Stimulated activated CD8-positive, alpha-beta memory T cell treated with anti-CD3 and anti-CD28 coated beads, Interleukin-12 subunit alpha, Interleukin-12 subunit beta, amount 100 ng/mL, for 4 hours (primary cell): ENCODE measurements around the gene FOXF1.

Experiments
- DNase-seq: peaks from one replicate; pipeline ENCODE4 v3.0.0-alpha.2; 2020; ENCODE audit warnings: low read depth

The FOXF1 gene

DNA sequence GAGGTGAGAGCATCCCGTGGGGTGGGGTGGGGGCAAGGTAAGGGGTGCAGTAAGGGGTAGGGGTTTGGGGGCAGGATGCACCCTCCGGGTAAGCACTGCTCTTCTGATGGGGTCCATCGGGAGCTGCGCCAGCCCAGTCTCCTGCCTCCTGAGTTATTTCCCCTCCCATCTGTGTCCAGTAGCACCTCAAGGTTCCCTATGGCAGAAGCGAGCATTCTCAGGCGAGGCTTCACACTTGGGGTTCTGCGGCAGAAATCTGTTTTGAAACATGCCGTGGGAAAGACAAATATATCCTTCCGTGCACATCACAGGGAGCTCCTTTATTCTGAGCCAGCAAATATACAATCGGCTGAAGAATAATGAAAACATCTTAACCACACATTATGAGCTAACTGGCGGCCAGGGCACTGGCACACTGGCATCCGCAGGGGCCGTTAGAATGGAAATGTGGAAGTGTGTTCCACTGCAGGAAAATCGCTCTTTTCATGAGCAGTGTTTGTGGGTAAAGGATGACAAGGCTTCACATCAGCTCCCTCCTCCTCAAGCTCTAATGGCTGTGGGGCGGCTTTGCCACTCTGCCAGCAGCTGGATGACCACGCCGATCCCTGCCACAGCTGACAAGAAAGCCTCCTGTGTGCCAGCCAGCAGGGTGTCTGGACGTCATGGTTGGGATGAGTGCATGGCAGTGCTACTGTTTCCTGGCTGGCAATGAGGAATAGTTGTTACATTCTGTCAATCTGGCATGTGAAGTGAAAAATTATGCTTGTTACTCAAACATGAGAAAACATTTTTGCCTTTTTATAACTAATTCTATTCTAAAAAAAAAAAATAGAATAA lies 24.7 kb downstream of the FOXF1 start:
- DNase-seq: no peak

DNA sequence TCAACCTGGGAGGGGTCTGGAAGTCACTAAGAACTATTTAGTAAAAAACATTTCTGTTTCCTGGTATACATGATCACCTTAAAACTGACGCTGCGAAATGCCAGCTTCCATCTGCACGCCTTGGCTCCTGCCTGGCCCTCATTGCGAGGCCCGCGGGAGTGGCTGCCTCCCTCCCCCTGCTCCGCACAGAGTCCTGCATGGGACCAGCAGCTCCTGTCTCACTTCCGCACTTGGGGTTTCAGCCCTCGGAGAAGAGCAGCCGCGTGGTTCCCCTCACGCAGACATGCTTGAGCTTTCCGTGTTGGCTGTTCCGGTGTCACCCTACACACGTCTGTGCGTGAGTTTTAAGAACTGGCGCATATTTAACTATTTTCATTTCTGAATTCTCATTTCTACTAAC lies 26.3 kb downstream of the FOXF1 start:
- DNase-seq: no peak

DNA sequence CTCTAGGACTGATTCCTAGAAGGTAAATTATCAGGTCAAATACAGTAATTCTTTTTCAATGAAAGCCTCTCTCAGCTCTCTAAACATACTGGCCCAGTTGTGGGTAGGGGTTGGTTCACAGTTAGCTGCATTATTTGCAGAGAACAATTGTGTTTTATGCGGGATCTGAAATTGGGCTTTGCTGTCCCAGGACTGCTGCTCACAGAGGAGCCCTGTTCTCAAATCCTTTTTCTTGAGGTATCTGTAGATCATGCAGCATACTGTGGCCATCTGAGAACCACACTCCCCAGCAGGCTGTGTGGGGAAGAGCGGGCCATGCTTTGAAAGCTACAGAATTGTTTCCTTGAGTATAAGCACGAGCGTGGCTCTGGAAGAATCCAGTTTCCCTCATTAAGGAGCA lies 27.2 kb downstream of the FOXF1 start:
- no peak for DNase-seq

DNA sequence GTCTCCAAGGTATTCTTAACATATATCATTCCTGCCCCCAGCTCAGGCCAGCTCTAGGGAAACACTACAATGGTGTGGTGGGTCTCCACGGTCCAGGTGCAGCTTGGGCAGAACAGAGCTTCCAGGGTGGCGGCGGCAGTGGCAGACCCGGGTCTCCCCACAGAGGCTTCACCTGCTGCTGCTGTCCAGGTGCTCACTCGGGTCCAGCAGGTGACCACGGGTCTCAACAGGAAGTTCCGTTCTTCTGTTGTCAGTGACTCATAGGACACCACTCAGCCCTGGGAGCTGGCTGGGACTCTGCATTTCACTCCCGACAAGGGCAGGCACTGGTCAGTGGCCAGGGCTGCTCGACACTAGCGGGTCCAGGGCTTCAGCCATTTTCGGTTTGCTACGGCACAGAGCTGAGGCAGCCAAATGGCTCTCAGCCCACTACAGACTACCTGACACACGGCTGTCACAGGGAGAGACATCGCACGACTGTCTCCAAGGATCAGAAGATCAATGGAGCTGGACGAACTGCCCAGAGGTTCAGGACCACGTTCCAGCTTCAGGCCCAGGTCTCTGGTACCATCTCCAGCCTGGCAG lies 28.0 kb downstream of the FOXF1 start:
- no peak for DNase-seq

DNA sequence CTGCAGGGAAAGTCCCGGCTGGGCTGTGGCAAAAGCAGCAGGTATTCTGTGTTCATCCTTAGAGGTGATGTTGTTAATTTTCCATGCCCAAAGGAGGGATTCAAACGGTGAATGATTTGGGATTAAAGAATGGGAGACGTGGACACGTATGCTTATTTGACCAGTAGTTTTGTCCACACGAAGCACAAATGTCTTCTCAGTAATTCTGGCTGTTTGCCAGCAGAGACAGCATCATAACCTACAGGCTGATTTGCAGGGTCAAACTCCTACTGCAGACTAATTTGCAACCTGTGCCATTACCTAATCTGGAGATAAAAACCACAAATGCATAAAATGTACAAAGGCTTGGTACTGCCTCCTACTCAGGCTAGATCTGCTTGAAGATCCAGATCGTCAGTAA lies 30.6 kb downstream of the FOXF1 start:
- DNase-seq: no peak

DNA sequence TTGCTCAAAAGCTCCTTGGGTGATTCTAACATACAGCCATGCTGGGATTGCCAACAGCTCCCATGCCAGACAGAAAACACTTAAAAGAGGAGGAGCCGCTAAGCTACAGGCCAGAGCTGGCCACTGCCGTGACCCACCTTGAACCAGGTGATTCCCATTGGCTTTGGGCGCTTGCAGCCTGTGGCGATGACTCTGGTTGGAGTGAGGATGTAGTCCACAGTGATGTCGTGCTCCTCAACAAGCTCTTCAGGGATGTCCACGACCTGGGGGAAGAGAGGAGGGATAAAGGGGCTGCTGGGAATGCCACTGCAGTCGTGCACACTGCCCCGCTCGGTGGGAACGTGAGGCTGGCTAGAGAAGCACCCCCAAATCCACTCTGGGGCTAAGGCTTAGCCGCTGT lies 31.2 kb downstream of the FOXF1 start:
- DNase-seq: no peak

DNA sequence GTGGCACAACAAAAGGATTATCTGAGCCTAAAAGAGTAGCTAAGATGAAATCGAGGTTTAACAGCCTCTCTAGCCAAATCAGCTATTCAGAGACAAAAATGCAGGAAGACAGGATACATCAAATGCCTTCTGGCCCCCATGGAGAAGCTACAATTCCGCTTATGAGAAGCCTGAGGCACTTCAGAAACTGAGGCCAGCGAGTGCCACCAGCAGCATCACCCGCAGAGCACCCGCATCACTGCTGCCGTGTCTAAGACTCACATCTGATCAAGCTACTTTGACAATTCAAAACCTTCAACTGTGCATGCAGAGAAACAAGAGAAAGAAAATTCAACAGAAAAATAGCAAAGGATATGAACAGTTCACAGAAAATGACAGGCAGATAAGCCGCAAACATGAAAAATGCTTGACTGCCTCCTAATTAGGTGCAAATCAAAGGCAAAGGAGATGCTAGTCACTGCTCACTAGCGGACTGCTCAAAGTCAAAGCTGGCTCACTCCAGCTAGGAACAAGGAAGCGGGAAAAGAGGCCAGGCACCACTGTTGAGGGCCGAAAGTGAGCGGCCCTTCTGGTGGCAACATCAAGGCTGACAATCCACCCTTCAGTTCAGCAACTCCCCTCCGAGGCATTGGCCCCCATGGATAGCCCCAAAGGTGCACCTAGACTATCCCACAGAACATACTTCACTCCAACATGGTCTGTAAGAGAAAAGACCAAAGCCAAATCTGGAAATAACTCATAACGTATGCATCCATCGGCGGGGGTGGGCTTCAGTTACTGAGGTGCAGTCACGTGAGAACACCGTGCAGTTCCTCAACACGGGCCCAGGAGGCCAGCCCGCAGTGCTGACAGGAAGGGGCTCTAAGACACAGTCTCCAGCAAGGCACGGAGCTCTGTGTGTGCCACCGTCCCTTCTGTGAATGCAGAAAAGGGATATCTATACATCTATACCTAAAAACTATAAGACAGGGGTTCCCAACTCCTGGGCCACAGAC lies 32.7 kb downstream of the FOXF1 start:
- DNase-seq: no peak

DNA sequence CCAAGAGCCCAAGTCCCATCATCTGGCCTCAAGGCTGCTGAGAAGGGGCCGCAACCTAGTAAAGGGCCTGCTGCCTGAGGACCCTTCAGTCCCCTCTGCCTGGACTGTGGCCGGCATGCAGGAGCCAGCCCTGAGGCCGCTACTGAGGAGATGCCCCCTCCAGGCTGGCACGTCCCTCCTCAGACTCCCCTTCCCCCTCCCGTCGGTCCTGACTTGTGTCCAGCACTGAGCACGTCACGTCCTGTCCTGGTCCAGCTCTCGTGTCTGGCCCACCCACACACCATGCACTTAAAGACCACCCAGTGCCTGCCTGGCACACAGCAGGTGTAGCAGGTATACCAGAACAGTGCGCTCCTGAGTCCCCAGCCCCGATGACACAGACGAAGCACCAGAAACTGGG lies 35.2 kb downstream of the FOXF1 start:
- no peak for DNase-seq

DNA sequence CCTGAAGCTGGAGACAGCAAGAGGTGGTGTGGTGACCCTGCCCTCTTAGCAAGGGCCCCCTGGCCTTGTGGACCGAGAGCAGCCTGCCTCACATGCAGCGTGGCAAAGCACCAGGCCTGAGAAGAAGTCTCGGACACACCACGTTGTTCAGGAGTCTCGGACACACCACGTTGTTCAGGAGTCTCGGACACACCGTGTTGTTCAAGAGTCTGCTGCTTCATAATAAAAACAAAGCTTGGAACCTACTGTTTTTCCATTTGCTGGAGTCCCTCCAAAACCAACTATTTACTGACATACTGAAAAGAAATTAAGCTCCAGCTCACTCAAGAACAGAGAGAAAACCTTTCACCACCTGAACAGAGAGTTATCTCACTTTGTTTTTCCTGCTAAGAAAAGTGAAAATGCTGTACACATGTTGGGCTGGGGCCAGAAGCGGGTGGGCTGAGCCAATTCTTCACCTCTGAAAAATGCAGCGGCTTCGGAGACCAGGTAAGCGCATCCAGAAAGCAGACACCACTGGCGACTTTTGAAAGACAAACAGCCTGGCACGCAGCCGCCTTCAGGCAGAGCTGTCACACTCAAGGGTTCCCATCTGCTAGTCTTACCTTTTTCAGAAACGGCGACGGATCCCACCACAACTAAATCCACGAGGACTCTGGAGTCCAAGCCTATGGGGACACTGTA lies 35.8 kb downstream of the FOXF1 start:
- no peak for DNase-seq

DNA sequence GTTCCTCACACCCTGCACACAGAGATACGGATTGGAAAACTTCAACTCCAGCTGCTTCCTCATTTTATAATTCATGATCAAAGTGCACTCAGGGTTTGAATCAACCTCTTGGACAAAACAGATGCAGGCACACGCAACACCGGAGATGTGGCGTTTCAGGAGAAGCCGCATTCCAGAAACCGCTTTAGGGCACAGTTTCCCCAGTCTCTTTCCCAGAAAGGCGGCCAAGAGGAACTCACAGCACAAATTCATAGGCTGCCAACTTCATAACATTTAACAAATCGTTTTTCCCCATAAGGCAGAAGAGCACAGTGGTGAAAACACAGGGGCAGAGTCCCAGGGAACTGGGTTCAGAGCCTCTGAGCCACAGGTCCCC lies 36.3 kb downstream of the FOXF1 start:
- no peak for DNase-seq

DNA sequence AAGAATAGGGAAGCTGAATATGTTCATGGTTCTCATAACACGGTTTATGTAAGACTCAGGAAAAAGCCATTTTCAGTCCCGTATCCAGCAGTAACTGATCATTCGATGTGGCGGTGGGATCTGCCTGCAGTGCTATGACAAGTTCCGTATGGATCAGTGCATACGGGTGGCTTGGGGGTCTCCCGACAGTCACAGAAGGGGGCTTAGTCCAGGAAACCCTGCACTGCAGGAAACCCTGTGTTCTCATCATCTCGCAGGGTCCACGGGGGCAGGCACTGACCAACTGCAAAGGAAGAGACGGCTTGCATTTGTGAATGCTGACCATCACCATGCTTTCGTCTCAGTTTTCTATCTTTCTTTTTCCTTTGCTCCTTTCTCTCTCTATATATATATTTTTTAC lies 37.0 kb downstream of the FOXF1 start:
- no peak for DNase-seq

DNA sequence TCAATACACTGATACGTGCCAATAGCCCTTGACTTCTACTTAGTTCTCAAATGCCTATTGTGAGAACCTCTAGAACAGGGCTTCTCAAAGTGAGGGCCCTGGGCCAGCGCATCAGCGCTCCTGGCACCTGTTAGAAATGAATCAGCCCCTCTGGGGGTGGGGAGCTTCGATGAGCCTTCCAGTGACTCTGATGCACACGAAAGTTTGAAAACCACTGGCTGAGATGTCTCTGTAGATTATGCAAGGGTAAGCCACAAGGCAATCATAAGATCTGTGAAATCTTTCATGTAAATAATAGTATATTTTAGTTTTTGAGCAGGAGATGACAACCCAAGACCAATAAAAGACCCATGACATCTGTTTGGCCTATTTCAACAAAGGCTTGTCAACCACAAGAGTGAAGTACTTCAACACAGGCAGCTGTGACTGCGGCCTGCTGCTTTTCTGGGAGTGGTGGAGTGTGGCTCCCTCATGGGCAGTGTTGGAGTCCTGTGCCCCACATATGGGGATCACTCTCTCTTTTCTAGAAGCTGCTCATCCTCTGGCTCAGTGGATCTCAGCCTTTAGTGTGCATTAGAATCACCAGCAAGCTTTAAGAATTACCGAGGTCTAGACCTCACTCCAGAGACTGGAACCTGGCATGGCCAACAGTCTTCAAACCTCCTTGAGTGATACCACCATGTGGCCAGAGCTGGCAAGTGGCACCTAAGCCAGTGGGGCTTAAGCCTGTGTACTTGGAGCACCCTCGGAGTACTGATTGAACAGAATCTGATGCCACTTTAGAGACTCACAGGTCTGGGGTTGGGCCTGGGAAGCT lies 39.0 kb downstream of the FOXF1 start:
- DNase-seq: no peak

DNA sequence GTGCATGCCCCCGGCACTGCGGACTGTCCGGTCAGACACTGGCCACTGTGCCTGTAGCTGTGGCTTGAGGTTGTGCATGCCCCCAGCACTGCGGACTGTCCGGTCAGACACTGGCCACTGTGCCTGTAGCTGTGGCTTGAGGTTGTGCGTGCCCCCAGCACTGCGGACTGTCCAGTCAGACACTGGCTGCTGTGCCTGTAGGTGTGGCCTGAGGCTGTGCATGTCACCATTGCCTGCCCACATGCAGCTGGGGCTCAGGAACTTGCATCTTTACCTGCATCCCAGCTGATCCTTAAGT lies 39.5 kb downstream of the FOXF1 start:
- DNase-seq: no peak

DNA sequence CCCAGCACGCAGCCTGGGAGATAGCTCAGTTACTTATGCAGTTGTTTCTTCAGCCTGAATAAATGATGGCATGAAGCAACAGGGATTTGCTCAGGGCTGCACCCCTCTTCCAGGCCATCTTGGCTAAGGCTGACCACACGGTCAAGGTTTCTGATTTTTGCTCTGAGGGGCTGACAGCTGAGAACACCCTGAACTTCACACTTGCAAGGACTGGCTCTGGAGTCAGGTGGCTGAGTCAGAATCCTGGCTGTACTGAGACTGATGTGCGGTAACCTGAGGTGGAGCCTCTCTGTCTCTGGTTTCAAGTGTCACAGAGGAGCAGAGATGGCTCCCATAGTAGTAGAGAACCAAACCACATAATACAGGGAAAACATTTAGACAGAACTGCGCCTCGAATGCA lies 40.0 kb downstream of the FOXF1 start:
- no peak for DNase-seq

DNA sequence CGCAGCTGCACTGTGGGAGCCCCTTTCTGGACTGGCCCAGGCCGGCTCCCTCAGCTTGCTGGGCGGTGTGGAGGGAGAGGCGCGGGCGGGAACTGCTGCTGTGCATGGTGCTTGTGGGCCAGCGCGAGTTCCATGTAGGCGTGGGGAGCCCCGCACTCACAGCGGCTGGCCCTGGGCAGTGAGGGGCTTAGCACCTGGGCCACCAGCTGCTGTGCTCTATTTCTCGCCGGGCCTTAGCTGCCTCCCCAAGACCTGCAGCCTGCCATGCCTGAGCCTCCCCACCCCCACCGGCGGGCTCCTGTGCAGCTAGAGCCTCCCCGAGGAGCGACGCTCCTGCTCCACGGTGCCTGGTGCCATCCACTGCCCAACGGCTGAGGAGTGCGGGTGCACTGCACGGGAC lies 43.0 kb downstream of the FOXF1 start:
- no peak for DNase-seq

DNA sequence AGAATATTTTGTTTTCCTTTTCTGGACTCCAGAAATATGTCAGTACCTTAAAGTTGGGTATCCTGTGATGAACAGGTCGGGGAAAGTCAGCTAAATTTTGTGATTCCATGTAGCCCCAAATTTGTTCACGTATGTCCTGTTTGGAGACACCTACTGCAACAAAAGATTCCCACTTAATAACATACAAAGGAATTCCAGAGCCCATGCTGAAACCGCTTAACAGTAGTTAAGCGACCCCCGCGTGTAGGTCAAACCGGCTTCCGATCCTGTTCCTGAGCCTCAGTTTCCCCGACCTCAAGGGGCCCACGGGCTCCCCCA lies 44.2 kb downstream of the FOXF1 start:
- DNase-seq: no peak

DNA sequence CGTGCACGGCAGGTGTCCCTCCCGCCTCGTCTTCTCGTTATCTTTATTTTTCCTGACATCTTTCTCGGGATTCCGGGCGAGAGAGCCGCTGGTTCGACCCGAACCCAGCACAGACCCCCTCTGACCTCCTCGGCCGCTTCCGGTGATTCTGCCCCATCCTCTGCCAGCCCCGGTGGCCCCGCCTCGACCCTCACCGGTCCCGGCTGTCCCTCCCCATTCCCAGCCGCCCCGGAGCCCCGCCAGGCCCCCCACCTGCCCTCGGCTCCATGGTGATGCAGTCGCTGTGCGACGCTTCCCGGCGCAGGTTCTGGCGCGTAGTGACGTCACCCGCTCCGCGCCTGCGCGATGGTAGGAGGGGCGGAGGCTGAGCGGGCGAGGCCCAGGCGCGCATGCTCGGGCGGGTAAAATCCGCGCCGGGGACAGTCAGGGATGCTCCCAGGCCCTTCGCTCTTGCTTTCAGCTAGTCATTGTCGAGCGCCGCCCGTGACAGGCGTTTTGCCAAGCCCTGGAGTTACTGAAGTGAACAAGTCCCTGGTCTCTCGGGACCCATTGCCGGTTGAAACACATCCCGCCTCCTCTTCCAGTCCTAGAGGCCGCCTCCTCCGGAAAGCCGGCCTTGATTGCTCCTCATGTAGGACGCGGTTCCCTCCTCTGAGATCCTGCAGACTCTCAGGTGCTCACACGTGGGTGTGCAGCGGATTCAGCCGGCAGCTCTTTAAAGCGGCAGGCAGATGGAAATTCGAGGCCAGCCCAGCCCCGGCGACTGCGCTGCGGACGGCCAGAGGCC lies 44.8 kb downstream of the FOXF1 start, which contains the start of gene MTHFSD:
Gene MTHFSD (minus strand): TSS at position 319 of the 787 bp plus-strand sequence. CDS start 51 bp downstream, at position 268.
- peak; percentile 95 for DNase-seq

DNA sequence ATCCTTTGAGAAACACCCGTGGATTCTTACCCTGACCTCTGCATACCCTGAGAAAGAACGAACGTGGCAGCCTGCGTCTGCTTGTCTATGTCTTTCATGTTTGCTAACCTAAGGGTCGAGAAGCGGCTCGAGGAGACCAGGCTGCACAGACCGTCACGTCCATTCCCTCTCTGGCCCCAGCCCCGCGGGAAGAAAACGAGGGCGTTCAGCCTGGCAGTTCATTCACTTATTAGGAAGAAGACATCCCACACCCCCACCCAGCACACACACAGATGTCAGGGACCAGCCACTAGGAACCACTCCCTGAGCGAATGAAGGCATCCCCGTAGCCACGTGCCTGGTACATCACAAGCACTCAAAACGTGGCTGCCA lies 45.4 kb downstream of the FOXF1 start:
- DNase-seq: no peak

DNA sequence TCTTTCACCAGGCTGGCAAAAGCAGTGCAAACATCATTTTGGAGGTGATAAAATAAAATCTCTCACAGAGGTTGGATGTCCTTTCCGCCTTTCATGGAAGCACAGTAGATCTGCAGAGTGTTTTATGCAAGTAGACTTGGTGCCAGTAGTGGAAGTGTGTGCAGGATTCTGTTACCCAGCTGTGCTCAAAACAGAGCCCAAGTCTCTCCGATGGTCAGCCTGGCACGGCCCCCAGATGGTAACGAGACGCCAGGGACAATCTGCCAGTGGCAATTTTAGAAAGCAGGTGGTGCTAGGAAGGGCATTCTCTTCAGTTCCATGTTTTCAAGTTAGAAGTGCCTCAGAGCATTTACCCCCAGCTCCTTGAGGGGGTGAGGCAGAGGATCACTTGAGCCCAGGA lies 46.2 kb downstream of the FOXF1 start:
- no peak for DNase-seq

DNA sequence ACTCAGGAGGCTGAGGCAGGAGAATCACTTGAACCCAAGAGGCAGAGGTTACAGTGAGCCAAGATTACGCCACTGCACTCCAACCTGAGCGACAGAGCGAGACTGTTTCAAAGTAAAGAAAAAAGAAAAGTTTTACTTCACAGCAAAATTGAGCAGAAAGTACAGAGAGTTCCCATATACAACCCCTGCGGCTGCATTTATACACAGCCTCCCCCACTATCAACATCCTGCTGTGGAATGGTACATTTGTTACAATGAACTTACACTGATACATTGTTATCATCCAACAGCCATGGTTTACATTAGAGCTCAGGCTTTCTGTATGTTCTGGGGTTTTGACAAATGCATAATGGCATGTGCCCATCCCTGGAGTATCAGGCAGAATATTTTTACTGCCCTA lies 47.3 kb downstream of the FOXF1 start:
- no peak for DNase-seq
